Renal pelvis (tissue), 12 donors: ENCODE measurements around the gene SUV39H2. TPM values are rescaled to one million over a fixed set of nuclear protein-coding genes. Genes with fewer than 3 reads are reported as not detected.
A peak's percentile ranks its signal among the peaks of the same experiment; 100 is the strongest.

Experiments used
- DNase-seq: peaks from one replicate; pipeline ENCODE4 v3.0.0-alpha.2; 2013
- long read RNA-seq, 16 experiments: transcript quantifications; one replicate each; lab custom pipeline, GENCODE V29; 2026
- polyA plus RNA-seq, 3 donors: library from polyadenylated mRNA; unstranded; fragments of 120-200 nt; gene quantifications; one replicate each; pipeline ENCODE4 v1.2.1, GENCODE V29; 2013; ENCODE audit not compliant: insufficient read length in 3 of 3

Gene SUV39H2, protein sequence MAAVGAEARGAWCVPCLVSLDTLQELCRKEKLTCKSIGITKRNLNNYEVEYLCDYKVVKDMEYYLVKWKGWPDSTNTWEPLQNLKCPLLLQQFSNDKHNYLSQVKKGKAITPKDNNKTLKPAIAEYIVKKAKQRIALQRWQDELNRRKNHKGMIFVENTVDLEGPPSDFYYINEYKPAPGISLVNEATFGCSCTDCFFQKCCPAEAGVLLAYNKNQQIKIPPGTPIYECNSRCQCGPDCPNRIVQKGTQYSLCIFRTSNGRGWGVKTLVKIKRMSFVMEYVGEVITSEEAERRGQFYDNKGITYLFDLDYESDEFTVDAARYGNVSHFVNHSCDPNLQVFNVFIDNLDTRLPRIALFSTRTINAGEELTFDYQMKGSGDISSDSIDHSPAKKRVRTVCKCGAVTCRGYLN
- polyA plus RNA-seq, result 10 to 100 TPM; 18.4 to 19.6 (median 18.9) TPM
- long read RNA-seq, donor 1, transcript SUV39H2-205 (5 exons, 2,959 nt), result major isoform, 7 of 12 reads
- long read RNA-seq, donor 1, partial matches to known transcripts, result 5 of 12 reads
- long read RNA-seq, donor 1, other reads (novel, unspliced or antisense), result 0 of 12 reads
- long read RNA-seq, donor 2, transcript SUV39H2-202 (6 exons, 1,233 nt), result major isoform, 5 of 16 reads
- long read RNA-seq, donor 2, partial matches to known transcripts, result 8 of 16 reads
- long read RNA-seq, donor 2, other reads (novel, unspliced or antisense), result 0 of 16 reads
- long read RNA-seq, donor 3, partial matches to known transcripts, result 0 of 4 reads
- long read RNA-seq, donor 3, other reads (novel, unspliced or antisense), result 0 of 4 reads
- long read RNA-seq, donor 4, partial matches to known transcripts, result 0 of 4 reads
- long read RNA-seq, donor 4, other reads (novel, unspliced or antisense), result 0 of 4 reads
- long read RNA-seq, donor 5, partial matches to known transcripts, result 0 of 4 reads
- long read RNA-seq, donor 5, other reads (novel, unspliced or antisense), result 0 of 4 reads
- long read RNA-seq, donor 6, transcript SUV39H2-205 (5 exons, 2,959 nt), result major isoform, 5 of 6 reads
- long read RNA-seq, donor 6, partial matches to known transcripts, result 0 of 6 reads
- long read RNA-seq, donor 6, other reads (novel, unspliced or antisense), result 0 of 6 reads
- long read RNA-seq, donor 7, partial matches to known transcripts, result 7 of 12 reads
- long read RNA-seq, donor 7, other reads (novel, unspliced or antisense), result 0 of 12 reads
- long read RNA-seq, donor 8, partial matches to known transcripts, result 0 of 2 reads
- long read RNA-seq, donor 8, other reads (novel, unspliced or antisense), result 0 of 2 reads
- long read RNA-seq, donor 9, transcript SUV39H2-205 (5 exons, 2,959 nt), result major isoform, 12 of 15 reads
- long read RNA-seq, donor 9, partial matches to known transcripts, result 0 of 15 reads
- long read RNA-seq, donor 9, other reads (novel, unspliced or antisense), result 0 of 15 reads
- long read RNA-seq, donor 10, partial matches to known transcripts, result 12 of 14 reads
- long read RNA-seq, donor 10, other reads (novel, unspliced or antisense), result 0 of 14 reads
- long read RNA-seq, donor 11, partial matches to known transcripts, result 6 of 10 reads
- long read RNA-seq, donor 11, other reads (novel, unspliced or antisense), result 0 of 10 reads
- long read RNA-seq, donor 12, partial matches to known transcripts, result 5 of 9 reads
- long read RNA-seq, donor 12, other reads (novel, unspliced or antisense), result 0 of 9 reads
- long read RNA-seq, donor 13, result 0 reads
- long read RNA-seq, donor 14, result 0 reads
- long read RNA-seq, donor 15, partial matches to known transcripts, result 0 of 7 reads
- long read RNA-seq, donor 15, other reads (novel, unspliced or antisense), result 0 of 7 reads
- long read RNA-seq, donor 16, transcript SUV39H2-205 (5 exons, 2,959 nt), result major isoform, 5 of 21 reads
- long read RNA-seq, donor 16, partial matches to known transcripts, result 13 of 21 reads
- long read RNA-seq, donor 16, other reads (novel, unspliced or antisense), result 0 of 21 reads

- peak; percentile 96 for DNase-seq
These were observed at the start of gene SUV39H2 for GRCh38 chr10:14878266-14879123. Gene SUV39H2 (plus strand): TSS chr10:14878866. CDS start chr10:14878889, 23 bp downstream.

DNA sequence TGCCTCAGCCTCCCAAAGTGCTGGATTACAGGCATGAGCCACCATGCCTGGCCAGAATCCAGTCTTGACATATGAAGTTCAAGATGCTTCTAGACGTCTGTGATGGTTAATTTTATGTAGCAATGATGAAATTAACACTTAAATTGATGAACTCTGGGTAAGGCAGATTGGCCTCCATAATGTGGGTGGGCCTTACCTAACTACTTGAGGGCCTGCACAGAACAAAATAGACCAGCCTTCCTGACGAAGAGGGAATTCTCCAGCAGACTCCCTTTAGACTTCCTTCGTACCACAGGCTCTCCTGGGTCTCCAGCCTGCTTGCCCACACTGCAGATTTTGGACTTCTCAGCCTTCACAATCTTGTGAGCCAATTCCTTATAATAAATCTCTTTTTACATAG lies 45.6 kb upstream of the SUV39H2 start:
- no peak for DNase-seq

- no peak for DNase-seq
These were observed 42.5 kb upstream of the SUV39H2 start for GRCh38 chr10:14836208-14836607.

GRCh38 chr10:14837003-14837756 lies 41.5 kb upstream of the SUV39H2 start:
- DNase-seq, result no peak

DNA sequence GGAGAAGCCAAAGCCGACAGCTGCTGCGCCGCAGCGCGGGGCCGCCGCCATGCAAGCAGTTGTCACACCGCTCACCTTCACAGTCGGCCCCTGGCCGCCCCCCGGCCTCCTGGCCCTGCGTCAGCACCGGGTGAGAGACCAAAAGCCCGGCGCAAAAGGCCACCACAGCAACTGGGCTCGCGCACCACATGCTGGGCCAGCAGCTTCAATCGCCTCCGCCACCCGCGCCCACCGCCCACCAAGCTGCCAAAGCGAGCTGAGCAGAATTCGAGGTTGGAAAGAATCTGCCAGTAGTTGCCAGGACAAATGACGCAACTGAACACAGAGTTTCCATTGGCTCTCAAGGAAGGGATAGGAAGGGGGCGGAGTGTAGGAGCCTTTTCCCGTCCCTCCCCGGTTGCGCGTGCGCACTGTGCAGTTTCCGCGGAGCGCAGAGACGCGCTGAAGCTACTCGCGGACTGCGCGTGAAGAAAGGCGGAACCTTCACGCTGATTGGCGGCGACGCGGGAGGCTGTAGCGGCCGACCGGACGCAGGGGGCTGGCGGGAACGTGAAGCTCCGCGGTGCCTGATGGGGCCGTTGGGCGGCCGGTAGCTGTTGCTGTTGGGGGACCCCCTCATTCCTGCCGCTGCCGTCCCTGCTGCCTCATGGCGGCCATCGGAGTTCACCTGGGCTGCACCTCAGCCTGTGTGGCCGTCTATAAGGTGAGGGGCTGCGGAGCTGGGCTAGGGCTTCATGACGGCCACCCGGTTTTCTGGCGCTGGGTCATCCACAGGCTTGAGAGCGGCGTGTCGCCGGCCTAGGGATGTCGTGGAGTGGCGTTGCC lies 40.7 kb upstream of the SUV39H2 start, which contains the start of the genes CDNF, HSPA14 and MSANTD7:
Gene CDNF, minus strand, starts transcription at position 281 of the 825 bp plus-strand sequence. Its CDS starts 91 bp downstream, at position 190.
Gene HSPA14, plus strand, starts transcription at position 550 of the 825 bp plus-strand sequence. Its CDS starts 97 bp downstream, at position 647.
Gene MSANTD7, plus strand, starts transcription at position 550 of the 825 bp plus-strand sequence. CDS start 3,979 bp downstream, outside the sequence.
- DNase-seq, result peak; percentile 99

- DNase-seq, result peak; percentile 67
These were observed 39.9 kb upstream of the SUV39H2 start for GRCh38 chr10:14838582-14839304.

DNA sequence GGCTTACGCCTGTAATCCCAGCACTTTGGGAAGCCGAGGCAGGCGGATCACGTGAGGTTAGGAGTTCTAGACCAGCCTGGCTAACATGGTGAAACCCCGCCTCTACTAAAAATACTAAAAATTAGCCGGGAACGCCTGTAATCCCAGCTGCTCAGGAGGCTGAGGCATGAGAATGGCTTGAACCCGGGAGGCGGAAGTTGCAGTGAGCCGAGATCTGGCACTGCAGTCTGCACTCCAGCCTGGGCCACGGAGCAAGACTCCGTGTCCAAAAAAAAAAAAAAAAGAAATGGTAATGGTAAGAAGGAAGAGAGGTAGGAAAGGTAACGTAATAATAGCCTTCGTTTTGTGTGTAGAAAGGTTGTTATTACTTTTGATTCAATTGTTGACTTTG lies 39.4 kb upstream of the SUV39H2 start:
- DNase-seq, result no peak

DNA sequence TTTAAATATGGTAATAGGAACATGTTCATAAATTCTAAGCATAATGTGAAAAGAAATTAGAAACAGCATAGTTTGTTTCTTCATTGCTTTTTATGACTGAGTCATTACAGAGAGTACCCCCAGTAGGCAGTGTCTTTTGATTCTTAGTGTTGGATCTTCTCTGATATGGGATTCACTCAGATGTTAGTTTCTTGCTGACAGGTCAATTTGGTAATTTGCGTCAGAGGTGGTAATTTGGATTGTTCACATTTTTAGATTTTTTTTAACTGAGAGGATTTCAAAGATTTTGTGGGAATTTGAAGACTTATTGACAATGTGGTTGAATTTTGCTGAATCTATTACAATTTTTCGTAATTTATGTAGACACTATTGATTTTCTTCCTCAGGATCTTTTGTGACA lies 38.5 kb upstream of the SUV39H2 start:
- no peak for DNase-seq

DNA sequence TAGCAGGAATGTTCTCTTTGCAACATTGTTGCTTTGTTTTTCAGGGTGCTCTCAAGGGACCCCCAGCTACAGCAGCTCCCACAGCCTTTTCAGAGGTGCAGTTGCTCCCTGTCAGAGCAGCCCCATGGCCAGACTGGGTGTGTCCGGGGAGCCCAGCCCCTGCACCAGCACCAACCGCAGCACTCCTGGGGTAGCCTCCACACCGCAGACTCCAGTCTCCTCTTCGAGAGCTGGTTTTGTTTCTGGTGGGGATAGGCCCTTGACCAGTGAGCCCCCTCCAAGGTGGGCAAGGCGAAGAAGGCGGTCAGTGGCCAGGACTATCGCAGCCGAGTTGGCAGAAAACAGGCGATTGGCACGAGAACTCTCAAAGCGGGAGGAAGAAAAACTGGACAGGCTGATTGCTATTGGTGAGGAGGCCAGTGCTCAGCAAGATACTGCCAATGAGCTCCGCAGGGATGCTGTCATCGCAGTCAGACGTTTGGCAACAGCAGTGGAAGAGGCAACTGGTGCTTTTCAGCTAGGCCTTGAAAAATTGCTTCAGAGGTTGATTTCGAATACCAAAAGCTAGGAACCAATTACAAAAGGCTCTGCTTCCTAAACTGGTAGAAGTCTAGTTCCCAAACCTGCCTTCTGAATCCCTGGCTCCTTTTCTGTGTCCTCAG lies 35.2 kb upstream of the SUV39H2 start:
- no peak for DNase-seq

DNA sequence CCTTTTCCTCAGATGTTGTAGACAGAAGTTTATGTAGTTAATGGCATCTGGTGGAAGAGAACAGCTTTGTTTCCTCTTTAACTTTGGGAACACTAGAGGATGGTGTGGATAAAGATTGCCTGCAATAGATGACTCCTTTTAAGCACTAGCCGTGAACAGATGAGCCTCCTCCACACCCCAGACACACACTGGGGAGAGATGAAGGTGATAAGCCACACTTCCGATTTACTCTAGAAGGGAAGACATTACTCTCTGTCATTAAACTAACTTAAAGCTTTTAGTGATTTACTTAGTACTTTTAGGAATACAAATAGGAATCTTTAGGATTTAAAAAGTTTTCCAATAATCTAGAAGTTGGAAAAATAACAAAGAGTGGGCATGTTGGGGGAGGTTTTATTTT lies 33.7 kb upstream of the SUV39H2 start:
- no peak for DNase-seq

DNA sequence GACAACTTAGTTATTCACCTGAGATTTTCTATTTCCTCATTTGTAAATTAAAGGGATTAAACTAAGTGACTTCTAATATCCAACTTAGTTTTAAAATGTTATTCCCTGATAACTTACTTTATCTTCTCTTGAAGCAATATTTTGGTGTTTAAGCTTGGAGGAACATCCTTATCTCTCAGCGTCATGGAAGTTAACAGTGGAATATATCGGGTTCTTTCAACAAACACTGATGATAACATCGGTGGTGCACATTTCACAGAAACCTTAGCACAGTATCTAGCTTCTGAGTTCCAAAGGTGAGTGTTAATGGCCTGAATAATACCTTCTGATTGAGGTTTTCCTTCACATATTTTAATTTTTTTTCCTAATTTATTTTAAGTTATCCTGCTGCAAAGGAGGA lies 26.4 kb upstream of the SUV39H2 start:
- DNase-seq, result no peak

GRCh38 chr10:14855453-14855852 lies 23.2 kb upstream of the SUV39H2 start:
- DNase-seq, result no peak

DNA sequence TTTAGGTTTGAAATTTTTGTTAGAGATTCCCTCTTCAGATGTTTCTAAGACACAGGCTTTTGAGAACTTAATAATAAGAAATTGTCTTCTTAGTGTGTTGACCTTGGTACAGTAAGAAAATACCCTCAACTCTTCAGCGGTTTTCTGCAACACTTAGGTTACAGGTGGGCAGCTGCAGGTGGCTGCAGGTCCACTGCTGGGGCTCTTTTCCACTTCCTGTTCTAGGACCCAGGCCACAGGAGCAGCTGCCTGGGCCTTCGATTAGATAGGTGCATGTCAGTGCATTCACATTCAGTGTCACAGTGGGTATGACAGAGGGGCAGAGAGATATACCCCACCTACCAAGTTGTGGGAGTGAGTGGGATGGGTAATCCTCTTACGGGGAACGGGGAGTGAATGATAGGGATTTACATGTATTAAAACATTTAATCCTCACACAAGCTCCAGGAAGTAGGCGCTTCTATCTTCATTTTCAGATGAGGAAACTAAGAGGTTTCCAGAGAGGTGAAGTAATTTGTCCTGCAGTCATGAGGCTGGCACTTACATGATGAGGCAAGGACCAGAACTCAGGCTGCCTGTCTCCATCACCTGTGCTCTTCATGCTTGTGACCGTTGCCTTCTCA lies 20.2 kb upstream of the SUV39H2 start:
- DNase-seq, result no peak

DNA sequence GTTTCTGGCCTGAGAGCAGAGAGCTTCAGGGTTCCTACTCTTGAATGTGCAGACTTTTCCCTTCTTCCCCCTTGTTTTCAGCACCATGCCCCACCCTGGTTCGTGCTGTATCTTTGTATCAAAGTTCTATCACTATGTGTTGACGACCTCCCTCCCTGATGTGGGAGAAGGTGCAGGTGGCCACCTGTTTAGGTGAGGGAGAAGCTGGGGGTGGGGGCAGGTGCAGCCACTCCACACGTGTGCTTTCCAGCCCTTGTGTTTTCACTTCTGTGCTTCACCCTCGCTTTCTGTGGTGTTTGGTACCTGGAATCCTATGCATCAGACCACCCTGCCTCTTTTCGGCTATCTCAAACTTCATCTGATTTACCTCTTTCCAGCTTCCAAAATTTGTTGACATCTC lies 19.6 kb upstream of the SUV39H2 start:
- no peak for DNase-seq

DNA sequence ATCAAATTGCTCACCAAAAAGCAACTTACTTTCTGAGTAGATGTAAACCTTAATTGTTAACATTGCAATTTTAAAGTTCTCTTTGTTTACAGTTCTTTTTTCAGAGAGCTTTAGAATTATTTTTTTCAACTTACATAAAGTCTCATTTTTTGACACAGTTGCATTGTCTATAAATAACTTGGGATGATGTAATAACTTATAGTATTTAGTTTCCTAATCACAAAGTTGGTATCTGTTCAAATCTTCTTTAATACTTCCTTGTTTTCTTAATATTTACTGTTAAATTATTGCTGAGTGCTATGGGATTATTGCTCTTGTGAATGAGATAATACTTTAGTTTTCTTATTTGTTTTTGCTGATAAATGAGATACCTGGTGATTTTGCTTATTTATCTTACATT lies 18.9 kb upstream of the SUV39H2 start:
- no peak for DNase-seq

DNA sequence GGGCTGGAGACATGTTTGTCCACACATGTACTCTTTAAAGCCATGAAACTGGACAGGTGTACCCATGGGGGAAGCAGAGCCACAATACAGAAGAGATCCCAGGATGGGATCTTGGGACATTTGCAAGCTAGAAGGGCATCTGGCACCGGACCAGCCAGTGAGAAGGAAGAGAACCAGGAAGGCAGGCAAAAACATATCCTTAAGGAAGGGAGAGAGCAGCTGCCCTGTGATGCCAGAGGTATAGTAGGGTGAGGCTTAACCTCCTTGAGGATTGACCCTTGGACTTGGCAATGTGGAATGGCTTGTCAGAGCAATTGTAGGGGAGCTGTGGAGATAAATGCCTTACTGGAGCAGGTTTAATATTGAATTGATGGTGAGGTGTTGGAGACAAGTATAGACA lies 17.9 kb upstream of the SUV39H2 start:
- no peak for DNase-seq
